ENCODE data around the gene BIRC3. TPM values are rescaled to one million over a fixed set of nuclear protein-coding genes. Genes with fewer than 3 reads are reported as not detected.

Gene BIRC3
- total and polyA plus RNA-seq, 2 of the 4 experiments (the other 2 are of a cell fraction) = 2.2 to 5.0 TPM

DNA sequence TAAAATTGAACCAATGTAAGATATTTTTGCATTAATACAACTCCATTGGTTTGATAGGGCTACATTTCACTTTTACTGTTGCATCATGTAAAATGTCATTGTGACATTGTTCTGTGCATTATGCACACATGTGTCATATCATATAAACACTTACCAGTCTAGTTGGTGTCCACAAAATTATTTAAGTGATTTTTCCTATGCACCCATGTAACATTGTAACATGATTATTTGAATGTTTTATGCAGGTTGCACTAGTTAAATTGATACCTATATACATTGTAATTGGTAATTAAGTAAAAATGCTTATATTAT lies 9.6 kb upstream of the BIRC3 start:
- Histone ChIP-seq H3K27me3 (ENCODE audit: control insufficient read depth, insufficient read depth, low read length) (no peaks in the 10 kb centered on the region), H3K79me1 (ENCODE audit: low read depth in 1 of 2, low read length in 2 of 2) (no peaks in the 10 kb centered on the region; a peak in 1 of 4 replicates), H2BK120ac (ENCODE audit: low read depth, low read length) (no peak overlapping the region), H4K8ac (ENCODE audit: low read depth in 2 of 2, low read length in 2 of 2) (no peak overlapping the region), H3K4me3 (ENCODE audit: insufficient read depth, low read depth, low read length) (no peak overlapping the region), H2BK5ac (ENCODE audit: low read depth, low read length, poor library complexity, severe bottlenecking) (no peak overlapping the region), H3K4me2 (ENCODE audit: low read depth, low read length) (no peak overlapping the region), H3K23ac (ENCODE audit: low read depth, low read length) (no peak overlapping the region), H2AK9ac (replicated peaks; ENCODE audit: low read depth, low read length, poor library complexity) (no peak overlapping the region), H3K9ac (ENCODE audit: low read depth, low read length) (no peak overlapping the region), H4K91ac (ENCODE audit: insufficient read depth, low read depth, low read length) (no peak overlapping the region), H3K27ac (ENCODE audit: insufficient read depth, low read length) (no peak overlapping the region), H3K18ac (ENCODE audit: low read depth, low read length) (no peak overlapping the region), H2AK5ac (ENCODE audit: low read depth, low read length) (no peak overlapping the region), H3K4me1 (ENCODE audit: control insufficient read depth, insufficient read depth, low read length) (no peaks in the 10 kb centered on the region), H2BK15ac (ENCODE audit: low read depth, low read length) (no peak overlapping the region), H3K9me3 (ENCODE audit: control insufficient read depth, insufficient read depth, low read length) (peaks cover 2% of the 10 kb centered on the region), H3K14ac (replicated peaks; ENCODE audit: low read depth, low read length) (no peak overlapping the region), H2BK20ac (ENCODE audit: low read depth, low read length) (no peak overlapping the region), H4K20me1 (ENCODE audit: insufficient read depth, low read length) (no peaks in the 10 kb centered on the region), H3K56ac (ENCODE audit: extremely low read depth, insufficient read depth, low read length) (no peak overlapping the region), H3K4ac (ENCODE audit: low read depth, low read length) (no peak overlapping the region), H3K36me3 (ENCODE audit: control insufficient read depth, insufficient read depth, low read length) (no peaks in the 10 kb centered on the region), H4K5ac (ENCODE audit: low read depth, low read length) (no peak overlapping the region), H3K9me1 (ENCODE audit: insufficient read depth, low read length) (peaks cover 3% of the 10 kb centered on the region; the same call in 1 of the 2 replicates), H2AFZ (replicated peaks; ENCODE audit: low read length, poor library complexity) (no peak overlapping the region)
- intact Hi-C loops (cut with micrococcal nuclease) = no loop called here
- TF ChIP-seq MAFK (IDR thresholded peaks at IDR 0.05; ENCODE audit: low read depth, low read length) (no peak), RCOR1 (IDR thresholded peaks at IDR 0.05; ENCODE audit: insufficient replicate concordance, low read length) (no peak), POLR2A (IDR thresholded peaks at IDR 0.05; ENCODE audit: low read depth, low read length) (no peak), RFX5 (IDR thresholded peaks at IDR 0.05; ENCODE audit: low read depth, low read length) (no peak), BHLHE40 (IDR thresholded peaks at IDR 0.05; ENCODE audit: low read depth, low read length) (no peak), RAD21 (IDR thresholded peaks at IDR 0.05; ENCODE audit: low read length) (no peak), MXI1 (IDR thresholded peaks at IDR 0.05; ENCODE audit: borderline replicate concordance, low read depth, low read length) (no peak), FOS (IDR thresholded peaks at IDR 0.05; ENCODE audit: low read depth, low read length) (no peak), CHD1 (IDR thresholded peaks at IDR 0.05; ENCODE audit: low read depth, low read length) (no peak), NFE2L2 (IDR thresholded peaks at IDR 0.05; ENCODE audit: low read depth, low read length) (no peak), MAZ (IDR thresholded peaks at IDR 0.05; ENCODE audit: borderline replicate concordance, low read depth, low read length) (no peak), CEBPB (IDR thresholded peaks at IDR 0.05; ENCODE audit: low read depth, low read length) (no peak), SMC3 (IDR thresholded peaks at IDR 0.05; ENCODE audit: low read depth, low read length) (no peak)
- TF ChIP-seq, protein P1, sequence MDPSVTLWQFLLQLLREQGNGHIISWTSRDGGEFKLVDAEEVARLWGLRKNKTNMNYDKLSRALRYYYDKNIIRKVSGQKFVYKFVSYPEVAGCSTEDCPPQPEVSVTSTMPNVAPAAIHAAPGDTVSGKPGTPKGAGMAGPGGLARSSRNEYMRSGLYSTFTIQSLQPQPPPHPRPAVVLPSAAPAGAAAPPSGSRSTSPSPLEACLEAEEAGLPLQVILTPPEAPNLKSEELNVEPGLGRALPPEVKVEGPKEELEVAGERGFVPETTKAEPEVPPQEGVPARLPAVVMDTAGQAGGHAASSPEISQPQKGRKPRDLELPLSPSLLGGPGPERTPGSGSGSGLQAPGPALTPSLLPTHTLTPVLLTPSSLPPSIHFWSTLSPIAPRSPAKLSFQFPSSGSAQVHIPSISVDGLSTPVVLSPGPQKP (IDR thresholded peaks at IDR 0.05; ENCODE audit: borderline replicate concordance, low read depth, low read length) = no peak
- TF ChIP-seq, protein P2, sequence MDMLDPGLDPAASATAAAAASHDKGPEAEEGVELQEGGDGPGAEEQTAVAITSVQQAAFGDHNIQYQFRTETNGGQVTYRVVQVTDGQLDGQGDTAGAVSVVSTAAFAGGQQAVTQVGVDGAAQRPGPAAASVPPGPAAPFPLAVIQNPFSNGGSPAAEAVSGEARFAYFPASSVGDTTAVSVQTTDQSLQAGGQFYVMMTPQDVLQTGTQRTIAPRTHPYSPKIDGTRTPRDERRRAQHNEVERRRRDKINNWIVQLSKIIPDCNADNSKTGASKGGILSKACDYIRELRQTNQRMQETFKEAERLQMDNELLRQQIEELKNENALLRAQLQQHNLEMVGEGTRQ (IDR thresholded peaks at IDR 0.05; ENCODE audit: low read depth, low read length) = no peak
- TF ChIP-seq, protein P3, sequence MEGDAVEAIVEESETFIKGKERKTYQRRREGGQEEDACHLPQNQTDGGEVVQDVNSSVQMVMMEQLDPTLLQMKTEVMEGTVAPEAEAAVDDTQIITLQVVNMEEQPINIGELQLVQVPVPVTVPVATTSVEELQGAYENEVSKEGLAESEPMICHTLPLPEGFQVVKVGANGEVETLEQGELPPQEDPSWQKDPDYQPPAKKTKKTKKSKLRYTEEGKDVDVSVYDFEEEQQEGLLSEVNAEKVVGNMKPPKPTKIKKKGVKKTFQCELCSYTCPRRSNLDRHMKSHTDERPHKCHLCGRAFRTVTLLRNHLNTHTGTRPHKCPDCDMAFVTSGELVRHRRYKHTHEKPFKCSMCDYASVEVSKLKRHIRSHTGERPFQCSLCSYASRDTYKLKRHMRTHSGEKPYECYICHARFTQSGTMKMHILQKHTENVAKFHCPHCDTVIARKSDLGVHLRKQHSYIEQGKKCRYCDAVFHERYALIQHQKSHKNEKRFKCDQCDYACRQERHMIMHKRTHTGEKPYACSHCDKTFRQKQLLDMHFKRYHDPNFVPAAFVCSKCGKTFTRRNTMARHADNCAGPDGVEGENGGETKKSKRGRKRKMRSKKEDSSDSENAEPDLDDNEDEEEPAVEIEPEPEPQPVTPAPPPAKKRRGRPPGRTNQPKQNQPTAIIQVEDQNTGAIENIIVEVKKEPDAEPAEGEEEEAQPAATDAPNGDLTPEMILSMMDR (conservative IDR thresholded peaks at IDR 0.05; ENCODE audit: low read depth, low read length) = no peak
- DNase-seq = no peak
- no peak for ATAC-seq (ENCODE audit: low read depth)
- POLR2A ChIA-PET (ENCODE audit: unreplicated experiment) = no interaction called here
- CTCF ChIA-PET = interaction anchor here (0.7 kb wide), 1 partner anchor 34 kb away, joined by 3 read pairs; no protein-coding TSS in a partner anchor
- dilution Hi-C loops (cut with HindIII; ENCODE audit: low sequenced_read_pairs, unreplicated experiment) = no loop called here
- in situ Hi-C loops (cut with MboI; ENCODE audit: low sequenced_read_pairs) = no loop called here
- no TSS peak for BruUV-seq (replicated peaks)

All from IMR-90 (cell line).